ENCODE results near the gene CACNG8. TPM values are rescaled to one million over a fixed set of nuclear protein-coding genes. Genes with fewer than 3 reads are reported as not detected.

CACNG8 gene
- total and polyA plus RNA-seq, 7 donors = under 0.01 to 0.03 TPM; not detected in 5

GRCh38 chr19:53953383-53953782 is 9.4 kb upstream of the CACNG8 start:
- no peak for DNase-seq
- no peak for TF ChIP-seq CTCF (IDR thresholded peaks at IDR 0.05)
- no peak for TF ChIP-seq EP300 (IDR thresholded peaks at IDR 0.05)
- no peak for TF ChIP-seq POLR2AphosphoS5 (IDR thresholded peaks at IDR 0.05)
- no peak for TF ChIP-seq POLR2A (IDR thresholded peaks at IDR 0.05)
- H3K27me3 ChIP-seq = peaks cover 8 to 68% (median 26%) of the 10 kb centered on the region in 3 donors
- 90 to 92% methylated on average over 8 of the region's 8 CpGs for WGBS, 2 donors
- no peak overlapping the region for H3K4me3 ChIP-seq
- H3K36me3 ChIP-seq = no peaks in the 10 kb centered on the region
- intact Hi-C loops (cut with DNase I) = no loop called here
- H3K4me1 ChIP-seq = no peaks in the 10 kb centered on the region
- H3K9me3 ChIP-seq = peaks cover 0 to 3% (median 0%) of the 10 kb centered on the region in 4 donors
- no peak overlapping the region for H3K27ac ChIP-seq

GRCh38 chr19:53957448-53958167 is 5.1 kb upstream of the CACNG8 start:
- WGBS, 2 donors = 6 to 11% methylated on average over 15 of the region's 15 CpGs
- intact Hi-C loops (cut with DNase I) = no loop called here

GRCh38 chr19:53958168-53958571 is 4.6 kb upstream of the CACNG8 start:
- Histone ChIP-seq H3K27me3 (peaks cover 17 to 90% (median 54%) of the 10 kb centered on the region in 3 donors), H3K27ac (no peak overlapping the region), H3K9me3 (peaks cover 0 to 3% (median 0%) of the 10 kb centered on the region in 4 donors), H3K4me1 (no peaks in the 10 kb centered on the region), H3K4me3 (no peak overlapping the region), H3K36me3 (no peaks in the 10 kb centered on the region)
- TF ChIP-seq CTCF (IDR thresholded peaks at IDR 0.05) (no peak), POLR2AphosphoS5 (IDR thresholded peaks at IDR 0.05) (no peak), EP300 (IDR thresholded peaks at IDR 0.05) (no peak), POLR2A (IDR thresholded peaks at IDR 0.05) (no peak)
- no peak for DNase-seq
- intact Hi-C loops (cut with DNase I) = no loop called here
- WGBS, 2 donors = 5 to 6% methylated on average over 14 of the region's 14 CpGs

More at GRCh38 chr19:53957448-53958167, 5.1 kb upstream of the CACNG8 start:
- Histone ChIP-seq H3K4me3 (no peak overlapping the region), H3K27me3 (peaks cover 12 to 88% (median 50%) of the 10 kb centered on the region in 3 donors), H3K36me3 (no peaks in the 10 kb centered on the region), H3K4me1 (no peaks in the 10 kb centered on the region), H3K27ac (no peak overlapping the region), H3K9me3 (peaks cover 0 to 3% (median 0%) of the 10 kb centered on the region in 4 donors)
- TF ChIP-seq POLR2AphosphoS5 (IDR thresholded peaks at IDR 0.05) = no peak
- no peak for TF ChIP-seq EP300 (IDR thresholded peaks at IDR 0.05)
- no peak for DNase-seq

- no peaks in the 10 kb centered on the region for H3K4me1 ChIP-seq
- intact Hi-C loops (cut with DNase I) = no loop called here
- no peaks in the 10 kb centered on the region for H3K9me3 ChIP-seq
- H3K36me3 ChIP-seq = no peaks in the 10 kb centered on the region
- no peak overlapping the region for H3K27ac ChIP-seq
- peaks cover 25 to 90% (median 61%) of the 10 kb centered on the region in 3 donors for H3K27me3 ChIP-seq
- TF ChIP-seq CTCF (IDR thresholded peaks at IDR 0.05) = no peak
- no peak for TF ChIP-seq POLR2AphosphoS5 (IDR thresholded peaks at IDR 0.05)
- TF ChIP-seq EP300 (IDR thresholded peaks at IDR 0.05) = no peak
- no peak for TF ChIP-seq POLR2A (IDR thresholded peaks at IDR 0.05)
- WGBS, 2 donors = 3 to 8% methylated on average over 22 of the region's 22 CpGs
- no peak for DNase-seq
- no peak overlapping the region for H3K4me3 ChIP-seq
Measured at GRCh38 chr19:53958823-53959757, 3.6 kb upstream of the CACNG8 start.

GRCh38 chr19:53960187-53960586 is 2.5 kb upstream of the CACNG8 start:
- TF ChIP-seq POLR2A (IDR thresholded peaks at IDR 0.05) (no peak), CTCF (IDR thresholded peaks at IDR 0.05) (no peak), POLR2AphosphoS5 (IDR thresholded peaks at IDR 0.05) (no peak), EP300 (IDR thresholded peaks at IDR 0.05) (no peak)
- peaks cover 25 to 95% (median 68%) of the 10 kb centered on the region in 3 donors for H3K27me3 ChIP-seq
- H3K9me3 ChIP-seq = no peaks in the 10 kb centered on the region
- no peaks in the 10 kb centered on the region for H3K4me1 ChIP-seq
- no peak for DNase-seq
- no peaks in the 10 kb centered on the region for H3K36me3 ChIP-seq
- no peak overlapping the region for H3K27ac ChIP-seq
- intact Hi-C loops (cut with DNase I) = no loop called here
- WGBS, 2 donors = 4 to 11% methylated on average over 10 of the region's 10 CpGs
- H3K4me3 ChIP-seq = no peak overlapping the region
